LNCAP (cell line): ENCODE data around the gene TMEM60.

Source experiments
- CTCF ChIP-seq: fragments of 450-650 bp; IDR thresholded peaks from 2 replicates; pipeline ENCODE4 v1.5.1; 2017; ENCODE audit warnings: mild to moderate bottlenecking

Gene TMEM60

GRCh38 chr7:77783111-77783510 lies 15.1 kb downstream of the TMEM60 start:
- no peak for TF ChIP-seq CTCF

- TF ChIP-seq CTCF, result no peak
Measured at GRCh38 chr7:77782383-77782782, 15.9 kb downstream of the TMEM60 start.

GRCh38 chr7:77778535-77778934 lies 19.7 kb downstream of the TMEM60 start:
- TF ChIP-seq CTCF, result no peak

GRCh38 chr7:77771901-77772300 lies 26.3 kb downstream of the TMEM60 start:
- no peak for TF ChIP-seq CTCF

- TF ChIP-seq CTCF, result no peak
Measured at GRCh38 chr7:77770316-77770715, 27.9 kb downstream of the TMEM60 start.

- no peak for TF ChIP-seq CTCF
Measured at GRCh38 chr7:77766801-77767605, 31.2 kb downstream of the TMEM60 start.

- no peak for TF ChIP-seq CTCF
Measured at GRCh38 chr7:77765906-77766800, 32.1 kb downstream of the TMEM60 start.
